Inflammatory macrophage (primary cell): ENCODE measurements around the gene NOC3L.
A peak's percentile ranks its signal among the peaks of the same experiment; 100 is the strongest.
"Not testable (repeated sequence)": the region's sequence is repeated elsewhere in the genome, so short reads cannot be mapped to it uniquely, and the experiment has no call there.

Experiments used
- DNase-seq, 2 donors: peaks; one replicate each; pipeline ENCODE4 v3.0.0-alpha.2; 2020 to 2022

Gene NOC3L

DNA sequence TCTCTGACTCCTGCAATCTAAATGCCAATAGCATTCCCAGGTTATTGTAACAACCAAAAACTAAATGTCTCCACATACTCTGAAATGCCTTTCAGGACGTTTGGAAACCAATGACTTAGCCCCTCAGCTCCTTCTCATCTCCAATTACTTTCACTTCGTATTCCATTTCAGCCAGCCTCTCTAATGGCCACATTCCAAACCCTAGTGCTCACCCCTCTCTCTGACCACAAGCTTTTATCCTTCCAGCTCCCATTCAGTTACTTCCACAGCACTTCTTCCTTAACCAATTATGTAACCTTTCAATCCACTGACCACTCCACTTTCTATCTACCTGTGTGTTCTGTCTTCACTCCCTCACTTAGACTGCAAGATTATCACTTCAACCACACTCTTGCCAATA is 4.3 kb downstream of the NOC3L start:
- DNase-seq: no peak

DNA sequence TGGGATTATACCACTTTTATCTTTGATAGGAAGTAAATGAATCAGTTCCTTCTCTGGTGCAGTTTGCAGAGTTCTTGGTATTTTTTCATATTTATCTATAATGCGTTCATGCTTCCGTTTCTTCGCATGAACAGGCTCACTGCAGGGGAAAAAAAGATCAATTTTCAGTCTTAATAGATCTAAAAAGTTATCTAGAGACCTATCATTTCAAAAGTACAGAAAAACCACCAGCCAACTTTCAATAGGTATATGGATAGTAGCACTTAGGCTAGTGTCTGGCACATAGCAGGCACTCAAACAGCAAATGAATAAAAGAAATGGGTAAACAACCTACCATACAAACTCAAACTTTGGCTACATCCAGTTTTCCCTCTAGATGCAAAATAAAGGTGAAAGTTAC is 5.5 kb downstream of the NOC3L start:
- no peak for DNase-seq

DNA sequence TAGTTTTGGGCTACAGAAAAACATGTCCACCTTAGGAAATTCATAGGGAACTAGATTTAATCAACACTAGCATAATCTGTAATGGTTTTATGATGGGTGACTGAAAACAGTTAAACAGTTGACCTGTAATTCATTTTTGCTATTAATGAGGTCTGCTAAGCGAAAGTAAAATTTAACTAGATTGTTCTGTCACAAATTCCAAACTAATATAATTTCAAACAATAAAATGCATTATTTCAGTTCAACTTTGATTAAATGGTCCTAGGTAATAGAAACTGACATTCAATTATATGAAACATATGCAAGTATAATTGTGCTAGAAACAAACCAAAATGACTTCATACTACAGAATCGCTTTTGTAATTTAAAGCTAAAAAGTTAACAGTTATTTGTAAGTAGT is 6.9 kb downstream of the NOC3L start:
- no peak for DNase-seq

DNA sequence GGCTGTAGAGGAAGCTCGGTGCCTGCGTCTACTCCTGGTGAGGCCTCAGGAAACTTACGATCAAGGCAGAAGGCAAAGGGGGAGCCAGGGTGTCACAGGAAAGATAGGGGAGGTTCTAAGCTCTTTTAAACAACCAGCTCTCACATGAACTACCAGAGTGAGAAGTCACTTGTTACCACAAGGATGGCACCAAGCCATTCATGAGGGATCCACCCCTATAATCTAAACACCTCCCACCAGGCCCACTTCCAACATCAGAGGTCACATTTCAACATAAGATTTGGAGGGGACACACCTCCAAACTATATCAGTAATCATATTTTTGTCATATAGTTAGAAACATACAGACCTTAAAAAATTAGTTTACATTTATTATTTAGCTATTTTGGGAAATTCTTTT is 9.4 kb downstream of the NOC3L start:
- DNase-seq: no peak

DNA sequence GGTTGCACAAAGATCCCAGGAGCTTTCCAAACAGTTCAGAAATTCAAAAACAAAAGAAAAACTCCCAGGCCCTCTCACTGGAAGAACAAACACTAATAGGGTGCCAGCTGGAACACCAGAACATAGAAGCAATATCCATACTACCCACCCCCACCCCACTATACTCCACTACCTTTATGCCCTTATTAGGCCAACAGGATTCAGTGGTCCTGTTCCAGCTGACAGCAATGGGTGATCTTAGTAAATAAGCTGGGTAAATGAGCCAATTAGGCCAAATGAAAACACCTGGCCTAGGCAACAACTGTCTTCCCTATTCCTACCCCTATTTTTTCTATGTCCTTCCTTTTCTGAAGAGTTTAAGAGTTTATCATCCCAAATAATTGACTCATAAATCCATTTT is 11.7 kb downstream of the NOC3L start:
- DNase-seq: no peak

DNA sequence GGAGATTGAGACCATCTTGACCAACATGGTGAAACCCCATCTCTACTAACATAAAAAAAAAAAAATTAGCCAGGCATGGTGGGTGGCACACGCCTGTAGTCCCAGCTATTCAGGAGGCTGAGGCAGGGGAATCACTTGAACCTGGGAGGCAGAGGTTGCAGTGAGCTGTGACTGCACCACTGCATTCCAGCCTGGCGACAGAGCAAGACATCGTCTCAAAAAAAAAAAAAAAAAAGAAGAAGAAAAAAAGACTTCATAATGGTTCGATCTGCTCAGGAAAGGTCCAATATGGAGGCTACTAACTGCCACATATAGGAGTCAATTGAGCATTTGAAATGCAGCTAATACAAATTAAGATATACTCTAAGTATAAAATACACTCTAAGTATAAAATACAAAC is 12.2 kb downstream of the NOC3L start:
- DNase-seq: not testable (repeated sequence)

DNA sequence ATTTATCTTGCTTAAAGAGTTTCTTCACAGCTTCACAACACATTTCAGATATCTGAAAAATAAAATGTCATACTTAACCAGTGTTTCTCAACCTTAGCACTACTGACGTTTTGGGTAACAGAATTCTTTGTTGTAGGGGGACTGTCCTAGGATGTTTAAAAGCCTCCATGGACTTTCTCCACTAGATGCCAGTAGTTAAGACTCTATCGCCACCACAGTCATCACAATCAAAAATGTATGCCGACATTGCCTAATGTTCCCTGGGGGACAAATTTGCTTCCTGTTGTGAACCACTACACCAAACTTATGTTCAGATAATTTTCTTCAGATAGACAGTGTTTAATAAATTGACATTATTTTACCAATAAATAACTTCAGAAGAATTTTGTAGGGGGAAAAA is 13.4 kb downstream of the NOC3L start:
- no peak for DNase-seq

DNA sequence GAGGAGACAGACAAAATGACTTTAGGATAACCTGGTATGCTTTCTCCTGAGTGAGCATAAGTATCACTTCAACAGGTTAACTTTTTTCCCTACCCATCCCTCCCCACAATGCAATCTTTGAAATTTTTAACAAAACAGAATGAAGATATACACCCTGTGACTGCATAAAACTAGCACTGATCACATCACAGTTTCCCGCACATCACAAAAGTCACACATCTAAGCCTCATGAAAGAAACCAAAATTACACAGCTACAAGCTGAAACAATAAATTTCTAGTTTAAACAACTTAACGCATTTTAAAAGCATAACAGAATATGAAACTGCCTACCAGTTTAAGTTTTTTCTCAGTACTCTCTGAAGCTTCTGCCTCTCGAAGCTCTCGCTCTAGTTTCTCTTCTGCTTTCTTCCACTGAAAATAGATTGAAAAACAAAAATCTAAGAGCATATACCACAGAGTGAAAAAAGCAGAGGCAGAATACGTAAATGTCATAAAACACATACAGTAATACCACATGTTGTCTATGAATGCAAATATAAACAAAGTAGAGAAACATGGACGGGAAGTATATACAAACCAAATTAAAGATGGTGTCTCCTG is 18.1 kb downstream of the NOC3L start:
- no peak for DNase-seq

DNA sequence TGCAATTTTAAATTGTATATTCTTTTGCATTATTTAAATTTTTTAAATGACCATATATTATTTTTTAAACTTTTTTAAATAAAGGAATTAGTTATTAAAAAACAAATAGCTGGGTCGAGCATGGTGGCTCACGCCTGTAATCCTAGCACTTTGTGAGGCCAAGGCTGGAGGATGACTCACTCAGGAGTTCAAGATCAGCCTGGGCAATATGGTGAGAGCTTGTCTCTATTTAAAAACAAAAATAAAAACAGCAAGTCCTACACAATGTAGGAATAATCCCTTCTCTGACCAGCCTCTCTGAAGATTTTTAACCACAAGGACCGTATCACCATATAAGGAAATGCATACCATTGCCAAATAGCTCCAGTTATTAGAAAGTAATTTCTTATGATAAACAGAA is 19.6 kb downstream of the NOC3L start:
- DNase-seq: no peak

DNA sequence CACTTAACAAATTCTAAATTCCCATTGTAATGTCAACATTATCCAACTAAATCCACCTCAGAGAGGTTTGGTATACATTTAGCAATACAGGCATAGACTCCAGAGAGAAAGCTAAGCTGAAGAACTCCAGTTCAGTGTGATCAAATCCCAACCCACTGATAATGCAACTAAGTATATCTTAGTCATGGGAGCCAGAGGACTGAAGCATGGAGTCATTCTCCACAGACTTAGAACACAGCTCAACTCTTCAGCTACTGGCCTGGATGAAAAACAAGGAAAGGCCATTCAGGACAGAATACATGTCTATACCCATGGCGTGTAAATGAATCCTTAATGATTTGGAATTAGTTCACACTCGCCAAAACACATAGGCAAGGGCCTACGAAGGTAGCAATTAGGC is 27.9 kb downstream of the NOC3L start:
- DNase-seq: no peak

DNA sequence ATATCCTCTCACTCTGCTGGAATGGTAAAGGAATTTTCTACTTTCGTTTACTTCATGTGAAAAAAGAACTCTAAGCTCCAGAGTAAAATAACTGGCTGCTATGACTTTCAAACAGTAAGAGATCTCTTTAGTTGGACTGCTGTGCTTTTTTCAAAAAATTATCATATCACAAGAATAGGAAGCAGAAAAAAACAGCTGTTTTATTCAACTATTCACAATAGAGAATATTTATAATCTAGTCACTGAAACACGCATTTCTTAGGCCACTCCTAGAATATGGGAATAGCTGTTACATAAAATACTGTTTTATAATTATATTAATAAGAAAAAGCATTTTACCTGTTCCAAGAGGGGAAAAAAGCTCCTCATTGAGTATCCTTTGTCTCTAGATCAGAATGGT is 29.7 kb downstream of the NOC3L start:
- DNase-seq: no peak

DNA sequence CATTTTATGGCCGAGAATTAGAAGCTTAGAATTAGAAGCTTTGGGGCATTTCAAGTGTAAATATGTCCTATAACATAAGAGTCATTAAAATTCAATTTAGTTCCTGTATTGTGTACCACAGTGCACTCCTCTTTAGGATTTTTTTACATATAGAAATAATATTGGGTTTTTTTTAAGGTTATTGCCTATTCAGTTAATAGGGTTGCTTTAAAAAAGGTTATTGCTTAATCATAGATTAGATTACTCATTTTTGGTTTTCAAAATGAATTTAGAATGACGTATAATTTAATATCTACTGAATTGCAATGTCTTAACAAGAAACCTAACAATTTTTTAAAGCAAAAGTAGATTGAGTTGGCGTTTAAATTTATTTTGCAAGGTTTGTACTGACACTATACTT is 34.1 kb downstream of the NOC3L start:
- DNase-seq: no peak

DNA sequence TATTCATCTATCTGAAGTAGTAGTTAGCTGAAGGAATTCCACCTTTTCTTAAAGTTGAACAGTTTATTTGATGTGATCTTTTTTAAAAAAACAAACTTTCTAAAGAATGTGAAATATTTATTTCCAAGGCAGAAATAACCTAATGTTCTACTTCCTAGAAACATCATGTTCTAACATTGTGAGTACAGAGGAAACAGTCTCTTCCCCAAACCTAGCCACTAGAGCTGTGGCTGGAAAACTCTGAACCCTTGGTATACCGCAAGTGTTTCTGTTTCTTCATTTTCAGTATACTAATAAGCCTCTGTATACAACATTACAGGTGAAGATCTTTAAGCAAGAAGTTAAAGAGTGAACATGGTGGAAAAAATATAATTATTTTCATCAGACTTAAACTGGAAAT is 35.1 kb downstream of the NOC3L start:
- no peak for DNase-seq

DNA sequence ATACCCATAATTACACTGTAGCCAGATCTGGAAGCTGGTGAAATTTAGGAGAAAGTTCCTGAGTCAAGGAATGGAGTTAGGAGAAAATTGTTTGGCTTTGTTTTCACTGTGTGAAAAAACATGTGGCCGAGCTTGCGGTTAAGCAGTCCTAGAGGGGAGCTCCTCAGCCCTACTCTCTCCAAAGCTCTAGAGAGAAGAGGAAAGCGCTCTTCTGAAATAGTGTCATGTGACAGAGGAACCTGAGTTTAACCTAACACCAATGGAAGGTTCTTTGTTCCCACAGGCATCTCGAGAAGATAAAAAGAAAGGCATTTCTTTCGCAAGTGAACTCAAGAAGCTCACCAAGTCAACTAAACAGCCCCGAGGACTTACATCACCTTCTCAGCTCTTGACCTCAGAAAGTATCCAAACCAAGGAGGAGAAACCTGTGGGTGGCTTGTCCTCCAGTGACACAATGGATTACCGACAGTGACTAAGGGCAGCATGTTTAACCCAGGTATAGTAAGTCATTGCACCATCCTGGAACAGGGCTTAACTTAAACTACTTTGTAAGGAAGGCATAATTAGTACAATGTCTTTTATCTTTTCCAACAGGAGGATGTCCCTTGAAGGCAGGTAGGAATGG is 38.0 kb downstream of the NOC3L start:
- no peak for DNase-seq

DNA sequence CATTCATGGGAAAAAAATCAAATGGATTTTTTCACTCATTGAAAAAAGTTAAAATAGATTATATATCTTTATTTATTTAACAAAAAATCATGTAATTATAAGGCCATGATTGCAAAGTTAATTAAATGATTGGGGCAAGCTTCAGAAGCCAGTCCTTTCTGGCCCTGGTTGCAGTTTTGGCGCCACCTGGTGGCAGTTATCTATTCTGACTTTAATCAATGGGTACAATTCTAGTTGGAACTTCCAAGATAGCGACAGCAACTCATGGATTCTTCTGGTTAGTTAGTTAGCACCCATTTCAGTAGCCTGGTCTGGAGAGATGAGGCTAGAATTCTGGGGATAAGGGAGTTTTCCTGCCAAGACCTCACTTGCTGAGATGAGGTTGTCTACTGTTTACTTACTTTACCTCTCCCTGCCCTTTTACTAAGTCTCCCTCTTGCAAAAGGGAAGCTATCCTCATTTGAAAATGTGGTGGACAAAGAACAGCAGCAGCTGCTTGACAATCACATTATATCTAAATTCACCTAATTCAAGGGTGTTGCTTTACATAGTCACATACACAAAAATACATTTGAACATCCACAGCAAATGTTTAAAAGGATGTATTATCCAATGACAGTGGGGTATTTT is 42.3 kb downstream of the NOC3L start:
- peak; percentile 55 to 60 for DNase-seq

DNA sequence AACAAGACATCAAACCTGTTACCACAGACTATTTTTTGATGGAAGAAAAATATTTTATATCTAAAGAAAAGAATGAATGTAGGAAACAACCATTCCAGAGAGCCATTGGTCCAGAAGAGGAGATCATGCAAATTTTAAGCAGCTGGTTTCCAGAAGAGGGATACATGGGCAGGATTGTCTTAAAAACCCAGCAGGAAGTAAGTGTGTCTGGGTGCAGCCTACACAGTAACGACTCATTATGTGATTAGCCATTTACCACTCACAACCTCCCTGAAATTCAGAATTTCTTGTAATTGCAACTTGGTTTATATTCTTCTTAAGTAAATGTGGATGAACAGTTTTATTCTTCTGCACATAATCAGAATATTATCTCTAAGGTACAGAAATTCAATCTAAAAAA is 46.2 kb downstream of the NOC3L start:
- DNase-seq: peak in 1 of 2 donors; percentile 5

DNA sequence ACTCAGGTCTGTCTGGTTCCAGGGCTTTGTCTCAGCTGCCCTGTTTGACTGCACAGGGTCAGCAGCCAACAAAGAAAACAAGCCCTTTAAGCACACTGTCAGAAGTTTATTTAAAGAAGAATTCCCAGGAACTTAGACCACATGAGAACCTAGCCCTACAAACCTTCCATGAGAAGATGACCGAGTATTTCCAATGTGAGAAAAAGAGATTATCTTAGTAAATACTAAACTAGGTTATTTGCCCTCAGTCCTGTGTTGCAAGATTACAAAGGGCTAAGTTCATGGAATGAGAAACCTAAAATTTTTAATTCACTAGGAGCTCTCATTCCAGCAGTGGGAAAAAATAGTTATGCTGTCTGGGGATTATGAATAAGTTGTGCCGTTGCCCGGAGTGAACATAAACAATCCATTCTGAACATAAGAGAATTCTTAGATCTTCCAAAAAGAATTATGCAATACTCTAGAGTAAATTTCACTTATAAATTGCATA is 46.7 kb downstream of the NOC3L start:
- DNase-seq: no peak

DNA sequence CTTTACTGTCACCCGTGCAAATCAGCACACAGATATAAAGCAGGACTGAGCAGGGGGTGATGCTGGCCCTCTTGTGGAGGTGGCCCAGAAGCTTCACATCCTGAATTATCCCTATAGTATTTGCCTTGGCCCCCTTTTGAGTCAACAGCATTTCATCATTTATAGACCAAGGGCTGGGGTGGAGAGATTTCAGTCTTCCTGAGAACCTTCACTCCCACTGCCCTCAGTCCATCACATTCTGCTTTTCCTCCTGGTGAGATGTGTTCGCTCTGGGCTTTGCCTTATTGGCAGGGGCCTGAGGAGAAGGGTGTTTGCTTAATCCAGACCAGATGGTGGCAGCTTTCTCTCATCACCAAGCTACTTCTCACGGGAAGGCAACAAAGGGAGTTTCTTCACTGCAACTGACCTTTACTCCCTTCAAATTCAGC is 47.7 kb downstream of the NOC3L start:
- DNase-seq: no peak

DNA sequence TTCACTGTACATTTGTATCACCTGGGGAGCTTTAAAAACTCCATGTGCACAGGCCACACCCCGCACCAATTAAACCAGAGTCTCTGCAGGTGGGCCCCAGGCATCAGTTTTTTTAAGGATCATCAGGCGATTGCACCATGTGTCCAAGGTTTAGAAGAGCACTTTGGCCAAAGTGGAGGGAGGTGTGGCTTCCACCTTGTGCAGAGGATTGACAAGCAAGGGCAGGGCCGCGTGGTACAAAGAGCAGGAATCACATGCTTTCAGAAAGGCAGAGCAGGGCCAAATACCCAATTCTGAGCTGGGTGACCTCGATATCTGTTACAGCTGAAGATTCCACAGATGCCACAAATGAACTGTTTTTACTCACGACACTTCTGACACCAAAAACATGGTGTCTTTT is 52.4 kb downstream of the NOC3L start:
- DNase-seq: no peak

DNA sequence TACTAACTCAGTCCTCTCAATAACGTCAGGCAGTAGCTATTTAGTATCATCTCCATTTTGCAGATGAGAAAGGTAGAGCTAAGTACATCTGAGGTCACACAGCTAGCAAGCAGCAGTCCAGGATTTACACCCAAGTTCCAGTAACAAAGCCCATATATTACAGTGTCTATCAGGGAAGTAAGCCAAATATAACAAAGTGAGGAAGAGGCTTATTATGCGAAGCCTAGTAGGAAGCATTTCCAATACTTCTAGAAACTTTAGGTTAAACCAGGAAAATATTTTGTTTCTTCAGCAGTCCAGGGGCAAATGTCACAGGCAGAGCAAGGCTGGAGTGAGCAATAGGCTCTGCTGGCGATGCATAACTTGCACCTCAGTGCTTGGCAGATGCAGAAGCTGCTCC is 53.9 kb downstream of the NOC3L start:
- no peak for DNase-seq

DNA sequence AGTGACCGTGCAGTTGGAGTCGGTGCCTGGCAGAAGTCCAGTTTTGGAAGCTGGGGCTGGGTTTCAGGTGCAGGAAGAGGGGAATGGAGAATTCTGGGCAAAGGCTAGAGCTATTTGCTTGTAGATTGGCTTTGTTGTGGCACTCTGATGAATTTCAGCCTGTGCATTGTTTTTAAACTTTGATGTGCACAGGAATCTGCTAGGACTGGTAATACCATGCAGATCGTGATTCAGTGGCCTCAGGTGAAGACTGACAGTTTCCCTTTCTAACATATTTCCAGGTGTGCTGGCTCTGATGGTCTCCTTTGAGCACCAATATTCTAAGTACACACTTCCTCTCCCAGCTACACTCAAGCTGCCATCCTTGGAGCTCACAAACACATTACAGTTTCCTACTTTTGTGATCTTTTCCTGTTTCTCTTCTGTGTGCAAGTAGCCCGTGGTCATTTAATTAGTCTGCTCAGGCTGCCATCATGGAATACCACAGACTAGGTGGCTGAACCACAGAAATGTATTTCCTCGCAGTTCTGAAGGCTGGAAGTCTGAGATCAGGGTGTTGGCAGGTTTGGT is 55.6 kb downstream of the NOC3L start:
- no peak for DNase-seq

DNA sequence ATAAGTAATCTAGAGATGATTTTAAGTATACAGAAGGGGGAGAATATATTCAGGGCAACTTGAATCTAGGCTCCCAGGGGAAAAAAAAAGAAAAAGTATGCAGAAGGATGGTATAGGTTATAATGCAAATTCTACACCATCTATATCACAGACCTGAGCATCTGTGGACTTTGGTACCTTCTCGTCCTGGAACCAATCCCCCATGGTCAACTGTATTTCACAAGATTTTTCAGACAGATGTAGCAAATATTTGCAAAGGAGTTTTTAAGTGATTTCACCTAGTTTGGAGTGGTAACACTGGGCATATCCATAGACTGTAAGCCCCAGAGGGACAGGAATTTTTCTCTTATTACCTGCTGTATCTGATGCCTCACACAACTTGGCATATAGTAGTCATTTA is 58.8 kb downstream of the NOC3L start:
- DNase-seq: no peak

DNA sequence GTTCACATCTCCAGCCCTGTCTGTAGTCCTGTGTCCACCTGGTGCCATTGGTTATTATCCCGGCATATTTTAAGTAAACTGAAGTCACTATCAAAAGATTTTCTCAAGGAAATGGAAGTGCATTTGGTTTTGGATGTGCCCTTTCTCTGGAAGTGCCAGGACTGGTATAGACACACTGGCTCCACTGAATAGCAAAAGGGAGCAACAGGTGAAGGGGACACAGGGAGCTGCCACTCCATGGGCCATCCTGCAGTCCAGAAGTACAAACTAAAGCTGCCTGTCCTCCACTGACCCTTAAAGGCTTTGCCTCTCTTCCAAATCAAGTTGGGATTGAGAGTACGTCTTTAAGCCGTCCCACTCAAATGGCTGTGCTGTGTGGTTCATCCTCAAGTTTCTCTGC is 62.7 kb downstream of the NOC3L start:
- no peak for DNase-seq

DNA sequence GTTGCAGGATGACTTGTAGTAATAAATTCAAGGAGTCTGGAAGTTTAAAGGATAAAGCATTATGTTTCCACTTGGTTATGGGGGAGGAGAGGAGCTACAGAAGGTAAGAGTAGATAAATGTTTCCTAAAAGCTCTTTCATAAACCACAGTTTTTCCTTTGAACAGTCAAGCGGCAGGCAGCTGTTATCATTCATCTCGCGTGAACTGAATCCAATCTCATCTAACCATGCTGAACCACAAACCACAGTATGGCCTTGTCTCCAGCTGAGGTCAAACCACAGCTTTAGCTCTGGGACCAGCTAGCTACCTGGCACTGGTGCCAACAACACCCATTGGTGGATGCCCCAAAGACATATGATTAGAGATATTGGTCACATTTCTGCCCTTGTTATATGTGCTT is 63.3 kb downstream of the NOC3L start:
- DNase-seq: no peak
